HG03521 (cell line): ENCODE measurements around the gene GTF2IRD1.
"Not testable (repeated sequence)": the region's sequence is repeated elsewhere in the genome, so short reads cannot be mapped to it uniquely, and the experiment has no call there.

Experiments used
- ATAC-seq: cut with Tn5 transposase; IDR thresholded peaks from one replicate; pipeline ENCODE4 v1.9.1; 2021; ENCODE audit warnings: mild to moderate bottlenecking, moderate library complexity; ENCODE audit not compliant: unreplicated experiment

GTF2IRD1 gene

DNA sequence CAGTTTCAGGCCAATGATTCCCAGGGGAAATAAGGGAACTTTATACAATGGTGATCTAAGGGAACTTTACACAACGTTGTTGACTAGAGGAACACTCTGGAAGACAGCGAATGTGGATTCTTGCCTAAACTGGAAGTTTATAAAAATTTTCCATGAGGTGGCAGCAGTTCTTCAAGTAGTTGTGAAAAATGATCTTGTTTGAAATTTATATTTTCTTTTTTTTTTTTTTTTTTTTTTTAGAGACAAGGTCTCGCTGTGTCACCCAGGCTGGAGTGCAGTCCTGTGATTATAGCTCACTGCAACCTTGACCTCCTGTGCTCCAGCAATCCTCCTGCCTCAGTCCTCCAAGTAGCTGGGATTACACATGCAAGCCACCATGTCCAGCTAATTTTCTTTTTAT is 171.7 kb downstream of the GTF2IRD1 start:
- ATAC-seq = no peak

DNA sequence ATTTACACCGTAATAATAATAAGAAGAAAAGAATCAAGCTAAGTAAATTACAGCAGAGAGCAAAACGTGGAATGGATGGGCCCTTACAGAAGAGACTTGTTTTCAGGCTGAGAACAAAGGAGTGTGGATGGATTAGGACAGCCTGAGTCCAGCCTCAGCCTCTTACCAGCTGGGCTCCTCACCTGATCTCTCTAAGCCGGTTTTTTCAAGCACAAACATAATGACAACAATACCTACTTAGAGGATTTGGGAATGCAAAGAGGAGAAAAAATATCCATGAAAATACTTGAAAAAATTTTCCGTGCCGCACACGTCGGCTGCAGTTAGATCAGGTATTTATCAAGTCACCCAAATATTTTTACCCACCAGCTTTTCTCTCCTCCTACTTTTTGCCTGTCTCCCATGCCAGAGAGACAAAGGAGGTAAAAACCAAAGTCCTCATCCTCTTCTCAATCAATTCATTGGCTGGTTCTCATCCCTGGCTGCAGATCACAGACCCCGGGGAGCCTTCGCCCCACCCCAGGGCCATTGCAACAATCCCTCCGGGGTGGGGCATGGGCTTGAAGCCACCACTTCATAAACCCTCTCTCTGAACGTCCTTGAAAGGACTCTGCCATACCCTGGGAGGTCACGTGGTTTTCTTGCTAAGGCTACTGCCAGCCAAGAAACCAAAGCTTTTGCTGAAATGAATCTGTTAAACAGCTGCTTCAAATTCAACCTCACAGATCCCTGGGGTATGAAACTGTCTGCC is 174.1 kb downstream of the GTF2IRD1 start:
- no peak for ATAC-seq

DNA sequence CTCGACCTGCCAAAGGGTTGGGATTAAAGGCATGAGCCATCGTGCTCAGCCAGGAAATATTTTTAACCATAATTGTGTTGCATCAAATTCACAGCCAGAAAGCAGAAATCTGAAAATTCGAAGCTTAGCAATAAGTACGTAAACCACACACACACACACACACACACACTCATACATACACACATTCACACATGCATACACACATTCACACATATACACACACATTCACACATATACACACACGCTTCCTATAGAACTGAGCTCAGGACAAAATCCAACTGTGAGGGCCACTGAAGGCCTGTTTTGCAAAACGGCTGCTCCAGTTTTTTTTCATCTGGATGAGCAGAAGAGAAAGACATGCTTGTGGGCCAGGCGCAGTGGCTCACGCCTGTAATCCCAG is 178.8 kb downstream of the GTF2IRD1 start:
- ATAC-seq = no peak

DNA sequence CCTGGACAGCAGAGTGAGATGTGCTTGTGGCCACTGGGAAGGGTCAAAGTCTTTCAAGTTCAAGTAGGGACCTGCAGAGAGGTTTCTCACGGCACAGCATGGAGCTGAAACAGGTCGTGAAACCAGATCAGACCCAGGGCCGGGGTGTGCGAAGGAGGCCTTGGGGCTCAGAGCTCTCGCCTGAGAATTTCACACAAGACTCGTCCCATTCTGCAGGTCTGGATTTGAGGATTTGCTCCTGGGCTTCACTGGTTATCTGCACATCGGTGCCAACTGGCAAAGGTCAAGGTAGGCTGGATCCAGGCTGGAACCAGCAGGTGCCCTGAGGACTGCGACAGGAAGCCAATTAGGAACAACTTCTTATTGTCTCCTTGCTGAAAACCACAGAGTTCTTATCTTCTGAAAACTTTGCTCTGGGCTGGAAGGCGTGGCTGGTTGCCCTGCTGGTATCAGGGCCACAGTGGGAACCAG is 179.8 kb downstream of the GTF2IRD1 start:
- ATAC-seq = no peak

DNA sequence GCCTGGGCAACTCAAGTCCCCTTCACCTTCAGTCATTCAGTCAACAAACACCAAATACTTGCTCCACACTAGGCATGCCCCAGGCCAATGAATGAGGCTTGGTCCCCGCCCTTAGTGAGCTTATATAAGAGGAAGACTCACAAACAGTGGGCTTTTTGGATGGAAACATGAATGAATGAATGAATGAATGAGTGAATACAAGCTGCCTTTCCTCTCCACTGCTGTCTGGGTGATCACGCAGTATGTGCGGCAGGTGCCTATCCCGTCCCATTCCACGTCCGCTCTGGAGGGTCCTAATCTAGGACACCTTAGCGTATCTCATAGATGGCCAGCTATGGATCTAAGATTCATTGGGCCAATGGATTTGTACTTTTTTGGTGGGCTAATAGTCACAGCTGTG is 184.0 kb downstream of the GTF2IRD1 start:
- ATAC-seq = no peak

DNA sequence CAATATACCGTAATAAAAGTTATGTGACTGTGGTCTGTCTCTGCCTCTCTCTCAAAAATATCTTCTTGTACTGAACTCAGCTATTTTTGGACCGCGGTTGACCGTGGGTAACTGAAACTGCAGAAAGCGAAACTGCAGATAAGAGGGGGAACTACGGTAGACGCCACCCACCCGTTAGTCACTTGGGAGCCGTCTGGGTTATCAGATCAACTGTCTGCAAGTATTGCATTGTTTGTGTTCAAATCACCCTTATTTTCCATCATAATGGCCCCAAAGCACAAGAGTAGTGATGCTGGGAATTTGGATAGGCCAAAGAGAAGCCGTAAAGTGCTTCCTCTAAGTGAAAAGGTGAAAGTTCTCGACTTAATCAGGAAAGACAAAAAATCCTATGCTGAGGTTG is 196.3 kb downstream of the GTF2IRD1 start:
- ATAC-seq = peak; percentile 85

DNA sequence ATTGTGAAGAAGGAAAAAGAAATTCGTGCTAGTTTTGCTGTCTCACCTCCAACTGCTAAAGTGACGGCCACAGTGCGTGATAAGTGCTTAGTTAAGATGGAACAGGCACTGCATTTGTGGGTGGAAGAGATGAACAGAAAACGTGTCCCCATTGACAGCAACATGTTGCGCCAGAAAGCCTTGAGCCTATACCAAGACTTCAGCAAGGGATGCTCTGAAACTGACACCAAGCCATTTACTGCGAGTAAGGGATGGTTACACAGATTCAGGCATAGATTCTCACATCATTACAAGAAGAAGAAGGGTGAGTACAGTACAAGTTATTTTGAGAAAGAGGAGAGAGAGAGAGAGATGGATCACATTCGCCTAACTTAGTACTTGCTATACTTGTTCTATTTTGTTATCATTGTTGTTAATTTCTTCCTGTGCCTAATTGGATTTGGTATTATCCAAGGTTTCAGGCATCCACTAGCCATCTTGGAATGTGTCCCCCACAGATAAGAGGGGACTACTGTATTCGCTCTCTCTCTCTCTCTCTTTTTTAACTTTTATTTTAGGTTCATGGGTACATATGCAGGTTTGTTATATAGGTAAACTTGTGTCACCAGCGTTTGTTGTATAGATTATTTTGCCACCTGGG is 196.9 kb downstream of the GTF2IRD1 start:
- ATAC-seq = peak; percentile 41

DNA sequence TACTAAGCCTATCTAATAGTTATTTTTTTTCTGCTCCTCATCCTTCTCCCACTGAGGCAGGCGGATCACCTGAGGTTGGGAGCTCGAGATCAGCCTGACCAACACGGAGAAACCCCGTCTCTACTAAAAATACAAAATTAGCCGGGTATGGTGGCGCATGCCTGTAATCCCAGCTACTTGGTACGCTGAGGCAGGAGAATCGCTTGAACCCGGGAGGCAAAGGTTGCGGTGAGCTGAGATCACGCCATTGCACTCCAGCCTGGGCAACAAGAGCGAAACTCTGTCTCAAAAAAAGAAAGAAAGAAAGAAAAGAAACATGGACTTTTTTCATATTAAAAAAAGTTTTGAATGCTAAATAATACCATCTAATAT is 197.4 kb downstream of the GTF2IRD1 start:
- not testable (repeated sequence) for ATAC-seq
